Panc1 (cell line): Measurements from ENCODE around the gene TMEM19. TPM values are rescaled to one million over a fixed set of nuclear protein-coding genes. Genes with fewer than 3 reads are reported as not detected.

ENCODE experiments used
- ATAC-seq: fragments of 200-7000 bp; cut with Tn5 transposase; 2 replicates; pipeline ENCODE4 v1.9.1; 2020; ENCODE audit warnings: mild to moderate bottlenecking, moderate library complexity
- BruUV-seq: library from RNA; stranded (reverse); fragments of 400-500 nt; replicated peaks from 2 replicates; lab custom pipeline; 2021; lab: Mats Ljungman, UMichigan
- CTCF ChIA-PET: fragments of 300-600 bp; sonication (Branson Sonifier 250); formaldehyde crosslinking; loops from one replicate; lab custom pipeline; 2022; ENCODE audit warnings: antibody characterized with exemption; lab: Charles Lee
- POLR2A ChIA-PET: fragments of 300-600 bp; sonication (Branson Sonifier 250); formaldehyde crosslinking; loops from one replicate; lab custom pipeline; 2022; ENCODE audit warnings: antibody characterized with exemption; lab: Charles Lee
- DNase-seq: peaks from one replicate; pipeline ENCODE4 v3.0.0-alpha.2; 2010; ENCODE audit warnings: low read depth, low spot score
- H3K27ac ChIP-seq: 2 replicates; pipeline ENCODE4 v1.5.1; 2011; ENCODE audit warnings: mild to moderate bottlenecking, low read length, inconsistent platforms
- H3K27me3 ChIP-seq: fragments of 200-500 bp; sonication (Bioruptor generic); 2 replicates; pipeline ENCODE4 v1.6.0; 2014; ENCODE audit warnings: low read length, inconsistent platforms; ENCODE audit not compliant: control insufficient read depth, insufficient read depth
- H3K36me3 ChIP-seq: fragments of 200-500 bp; sonication (Bioruptor generic); 2 replicates; pipeline ENCODE4 v1.5.1; 2014; ENCODE audit warnings: inconsistent platforms, mild to moderate bottlenecking, low read length, moderate library complexity; ENCODE audit not compliant: control insufficient read depth, insufficient read depth
- H3K4me1 ChIP-seq: 2 replicates; pipeline ENCODE4 v1.5.1; 2011; ENCODE audit warnings: inconsistent platforms, mild to moderate bottlenecking, low read length, moderate library complexity; ENCODE audit not compliant: control insufficient read depth, insufficient read depth
- H3K4me3 ChIP-seq, 2 experiments: 2 replicates each; pipeline ENCODE4 v1.5.1; 2011 to 2012; ENCODE audit warnings: low read depth in 2 of 2, low read length in 2 of 2, mild to moderate bottlenecking in 2 of 2, inconsistent platforms in 1 of 2, moderate library complexity in 1 of 2
- H3K9me3 ChIP-seq: fragments of 200-500 bp; sonication (Bioruptor generic); 2 replicates; pipeline ENCODE4 v1.5.1; 2014; ENCODE audit warnings: low read depth, mild to moderate bottlenecking, inconsistent platforms, low read length, moderate library complexity; ENCODE audit not compliant: control insufficient read depth, insufficient read depth
- CTCF ChIP-seq: fragments of 450-650 bp; IDR thresholded peaks from 2 replicates; pipeline ENCODE4 v1.5.1; 2017; ENCODE audit warnings: mild to moderate bottlenecking
- POLR2AphosphoS5 ChIP-seq: IDR thresholded peaks from 2 replicates; pipeline ENCODE4 v1.6.1; 2012; ENCODE audit warnings: mild to moderate bottlenecking, low read depth, low read length, moderate library complexity
- REST ChIP-seq, 2 experiments: IDR thresholded peaks; 2 replicates each; pipeline ENCODE4 v1.6.1; 2011 to 2012; ENCODE audit warnings: low read depth in 2 of 2, control low read depth in 1 of 2, low read length in 1 of 2, mild to moderate bottlenecking in 1 of 2, moderate library complexity in 1 of 2; ENCODE audit not compliant: insufficient read depth in 1 of 2
- SIN3A ChIP-seq: IDR thresholded peaks from 2 replicates; pipeline ENCODE4 v1.6.1; 2012; ENCODE audit warnings: low read depth, mild to moderate bottlenecking, low read length, moderate library complexity, borderline replicate concordance; ENCODE audit not compliant: insufficient read depth
- TCF7L2 ChIP-seq: IDR thresholded peaks from 2 replicates; pipeline ENCODE4 v1.6.1; 2011; ENCODE audit warnings: mild to moderate bottlenecking, low read depth, low read length, inconsistent platforms
- in situ Hi-C: cut with HindIII; loops from 2 replicates; pipeline ENCODE4 v1.10.0; 2016; ENCODE audit warnings: low sequenced_read_pairs, low pct_unique_long_range_greater_than_20kb
- intact Hi-C: fragments of 100-400 bp; cut with micrococcal nuclease; formaldehyde crosslinking; loops from one replicate; pipeline ENCODE4 v1.10.0; 2022; ENCODE audit not compliant: unreplicated experiment
- total RNA-seq: library from RNA; stranded (reverse); gene quantifications from one replicate; pipeline ENCODE4 v1.2.1, GENCODE V29; 2021; ENCODE audit not compliant: unreplicated experiment

The TMEM19 gene
- total RNA-seq, 1 experiment from 2014 or later, result 72.8 TPM

- Histone ChIP-seq H3K9me3 (no peaks in the 10 kb centered on the region), H3K27ac (no peak overlapping the region), H3K4me3 (no peak overlapping the region), H3K4me1 (peaks cover 7% of the 10 kb centered on the region), H3K36me3 (no peaks in the 10 kb centered on the region), H3K27me3 (no peaks in the 10 kb centered on the region)
- BruUV-seq, result no TSS peak
- no peak for TF ChIP-seq CTCF
- TF ChIP-seq POLR2AphosphoS5, result no peak
- no peak for TF ChIP-seq TCF7L2
- TF ChIP-seq SIN3A, result no peak
- no peak for TF ChIP-seq REST (IDR thresholded peaks at IDR 0.05; ENCODE audit: insufficient read depth in 1 of 2, low read depth in 2 of 2, low read length in 1 of 2)
- in situ Hi-C loops, result no loop called here
- no peak for DNase-seq
- no peak for ATAC-seq
- ChIA-PET POLR2A (no interaction called here), CTCF (no interaction called here)
- intact Hi-C loops, result no loop called here
Measured at GRCh38 chr12:71682466-71682865, 3.4 kb upstream of the TMEM19 start.

GRCh38 chr12:71683633-71684032 lies 2.2 kb upstream of the TMEM19 start:
- Histone ChIP-seq H3K4me3 (peak overlapping the region in 1 of 2 experiments; percentile 34; a peak in 1 of 4 replicates), H3K27me3 (no peaks in the 10 kb centered on the region), H3K9me3 (no peaks in the 10 kb centered on the region), H3K27ac (peak overlapping the region; percentile 2; the same call in 1 of the 2 replicates), H3K36me3 (no peaks in the 10 kb centered on the region), H3K4me1 (peaks cover 10% of the 10 kb centered on the region)
- POLR2A ChIA-PET, result no interaction called here
- in situ Hi-C loops, result no loop called here
- DNase-seq (no peak), ATAC-seq (no peak)
- TF ChIP-seq REST (IDR thresholded peaks at IDR 0.05; ENCODE audit: insufficient read depth in 1 of 2, low read depth in 2 of 2, low read length in 1 of 2), result no peak
- no peak for TF ChIP-seq TCF7L2
- TF ChIP-seq CTCF, result no peak
- no peak for TF ChIP-seq POLR2AphosphoS5
- TF ChIP-seq SIN3A, result no peak
- no TSS peak for BruUV-seq
- CTCF ChIA-PET, result no interaction called here
- intact Hi-C loops, result no loop called here
